HepG2 (cell line): ENCODE results near the gene IRS1. TPM values are rescaled to one million over a fixed set of nuclear protein-coding genes. Genes with fewer than 3 reads are reported as not detected.

Source experiments
- ATAC-seq: fragments of 200-7000 bp; cut with Tn5 transposase; 3 replicates; pipeline ENCODE4 v1.9.1; 2020; ENCODE audit warnings: mild to moderate bottlenecking, moderate library complexity
- BruUV-seq: library from RNA; stranded (reverse); fragments of 400-500 nt; replicated peaks from 2 replicates; lab custom pipeline; 2021; lab: Mats Ljungman, UMichigan
- CTCF ChIA-PET: fragments of 300-600 bp; formaldehyde crosslinking; extraction: SDS; loops from one replicate; lab custom pipeline; 2021; ENCODE audit warnings: low total read pairs, inconsistent platforms, low intra/inter-chr PET ratio; lab: Yijun Ruan, JAX
- POLR2A ChIA-PET: fragments of 350-600 bp; sonication (Branson Sonifier 250); formaldehyde crosslinking; loops from one replicate; lab custom pipeline; 2020; ENCODE audit warnings: antibody characterized with exemption, inconsistent platforms; lab: Yijun Ruan, JAX
- DNase-seq: peaks from one replicate; pipeline ENCODE4 v3.0.0-alpha.2; 2015; ENCODE audit warnings: low spot score
- FAIRE-seq: peaks from 3 replicates; lab custom pipeline; 2011; peaks lifted over from hg19 to GRCh38; lab: Jason Lieb, UNC
- H2AFZ ChIP-seq: one replicate; pipeline ENCODE4 v1.6.1; 2011; ENCODE audit warnings: low read length, inconsistent platforms
- H3K27ac ChIP-seq: fragments of 300-600 bp; 3 replicates; pipeline ENCODE4 v1.8.0; 2011; ENCODE audit warnings: mixed run types, mild to moderate bottlenecking, mixed read lengths, low read length, inconsistent platforms; ENCODE audit not compliant: insufficient read depth; ENCODE audit errors: extremely low read length
- H3K27me3 ChIP-seq, 2 experiments: fragments of 200-600 bp in 1 of 2; 2 replicates in 1 of 2; 3 replicates in 1 of 2; pipeline versions ENCODE4 v1.6.0 to v1.8.0; 2011; ENCODE audit warnings: low read length in 2 of 2, mild to moderate bottlenecking in 2 of 2, moderate library complexity in 2 of 2, inconsistent platforms in 1 of 2; ENCODE audit not compliant: insufficient read depth in 2 of 2, control insufficient read depth in 1 of 2
- H3K36me3 ChIP-seq, 2 experiments: fragments of 200-600 bp in 1 of 2; replicated peaks in 1 of 2; 2 replicates in 1 of 2; 3 replicates in 1 of 2; pipeline versions ENCODE4 v1.5.1 to v1.8.0; 2011; ENCODE audit warnings: low read length in 2 of 2, inconsistent platforms in 1 of 2; ENCODE audit not compliant: insufficient read depth in 2 of 2, control insufficient read depth in 1 of 2
- H3K4me1 ChIP-seq: 2 replicates; pipeline ENCODE4 v1.5.1; 2012; ENCODE audit warnings: low read length, inconsistent platforms; ENCODE audit not compliant: insufficient read depth
- H3K4me2 ChIP-seq: 2 replicates; pipeline ENCODE4 v1.6.0; 2011; ENCODE audit warnings: low read depth, low read length, inconsistent platforms
- H3K4me3 ChIP-seq, 3 experiments: fragments of 200-600 bp in 1 of 3; sonication (generic), shearing (Covaris generic) in 1 of 3; replicated peaks in 1 of 3; 2 replicates each; pipeline ENCODE4 v1.5.1; 2011 to 2016; ENCODE audit warnings: low read length in 3 of 3, inconsistent platforms in 2 of 3, low read depth in 2 of 3, mild to moderate bottlenecking in 2 of 3, control low read depth in 1 of 3, mixed read lengths in 1 of 3; ENCODE audit not compliant: insufficient read depth in 1 of 3
- H3K79me2 ChIP-seq: one replicate; pipeline ENCODE4 v1.6.1; 2011; ENCODE audit warnings: low read length, inconsistent platforms; ENCODE audit not compliant: insufficient read depth
- H3K9ac ChIP-seq: 2 replicates; pipeline ENCODE4 v1.6.0; 2011; ENCODE audit warnings: mild to moderate bottlenecking, low read depth, low read length, inconsistent platforms; ENCODE audit not compliant: insufficient read depth
- H3K9me3 ChIP-seq: 2 replicates; pipeline ENCODE4 v1.5.1; 2012; ENCODE audit warnings: mild to moderate bottlenecking, low read length
- H4K20me1 ChIP-seq: 2 replicates; pipeline ENCODE4 v1.6.0; 2011; ENCODE audit warnings: inconsistent platforms, mild to moderate bottlenecking, low read length, moderate library complexity; ENCODE audit not compliant: insufficient read depth
- ARID2 ChIP-seq: sonication (generic); formaldehyde crosslinking; IDR thresholded peaks from 2 replicates; pipeline ENCODE4 v1.8.1; 2022; ENCODE audit warnings: mild to moderate bottlenecking, missing genetic modification reagents, borderline replicate concordance
- HNF4A ChIP-seq: sonication (generic); formaldehyde crosslinking; IDR thresholded peaks from 2 replicates; pipeline ENCODE4 v1.4.0; 2020; ENCODE audit warnings: missing genetic modification reagents
- RBFOX2 ChIP-seq: fragments of 200-400 bp; formaldehyde crosslinking; IDR thresholded peaks from 2 replicates; pipeline ENCODE4 v1.6.1; 2017; ENCODE audit warnings: low read depth, mild to moderate bottlenecking, low read length
- RNF2 ChIP-seq: fragments of 450-650 bp; conservative IDR thresholded peaks from 2 replicates; pipeline ENCODE4 v1.6.1; 2016; ENCODE audit warnings: low read depth
- SKI ChIP-seq: fragments of 450-650 bp; IDR thresholded peaks from one replicate; pipeline ENCODE4 v1.6.1; 2018; ENCODE audit warnings: mild to moderate bottlenecking; ENCODE audit not compliant: partially characterized antibody
- ZFP82 ChIP-seq: sonication (generic); formaldehyde crosslinking; IDR thresholded peaks from 2 replicates; pipeline ENCODE4 v1.5.1; 2020; ENCODE audit warnings: mild to moderate bottlenecking, missing genetic modification reagents, borderline replicate concordance
- ZNF382 ChIP-seq: sonication (generic); formaldehyde crosslinking; IDR thresholded peaks from 2 replicates; pipeline ENCODE4 v1.5.0; 2020; ENCODE audit warnings: missing genetic modification reagents, mild to moderate bottlenecking, borderline replicate concordance
- ZNF619 ChIP-seq: sonication (generic); formaldehyde crosslinking; IDR thresholded peaks from 2 replicates; pipeline ENCODE4 v1.4.0; 2020; ENCODE audit warnings: mild to moderate bottlenecking, missing genetic modification reagents
- ZSCAN21 ChIP-seq: sonication (generic); formaldehyde crosslinking; IDR thresholded peaks from 2 replicates; pipeline ENCODE4 v1.8.0; 2022; ENCODE audit warnings: mild to moderate bottlenecking, missing genetic modification reagents, moderate library complexity, borderline replicate concordance
- WGBS: methylation state at CpG from one replicate; pipeline ENCODE4 v1.1.6; 2017; ENCODE audit warnings: low lambda C conversion rate; 5-methylcytosine and 5-hydroxymethylcytosine counted together
- in situ Hi-C: cut with HindIII; loops from 2 replicates; pipeline ENCODE4 v1.10.0; 2017; ENCODE audit warnings: low pct_unique_long_range_greater_than_20kb; ENCODE audit not compliant: extremely low pct_ligation_motif_present
- intact Hi-C: fragments of 100-400 bp; cut with micrococcal nuclease; formaldehyde crosslinking; loops from one replicate; pipeline ENCODE4 v1.10.0; 2022; ENCODE audit not compliant: unreplicated experiment
- polyA plus RNA-seq, 8 experiments: library from polyadenylated mRNA; depleted of rRNA in 3 of 8; stranded (reverse) in 7 of 8; unstranded in 1 of 8; fragments of >200 nt; fragmentation: Illumina TruSeq in 4 of 8; extraction: Trizol in 4 of 8; gene quantifications; 2 replicates each; pipeline versions ENCODE4 v1.2.1 to v1.2.3, GENCODE V29; 2011 to 2016; ENCODE audit warnings: low read depth in 4 of 8, missing spikeins in 1 of 8, mixed read lengths in 1 of 8; ENCODE audit not compliant: insufficient read depth in 1 of 8
- total RNA-seq, 5 experiments: library from RNA; depleted of rRNA; stranded (reverse); fragments of >200 nt; fragmentation: Illumina TruSeq; extraction: Trizol; gene quantifications; 2 replicates each; pipeline ENCODE4 v1.2.3, GENCODE V29; 2016; ENCODE audit warnings: low read depth in 1 of 5
- TF ChIP-seq, protein P1 (sequence below): IDR thresholded peaks from 2 replicates; pipeline ENCODE4 v1.6.1; 2016
- TF ChIP-seq, protein P2 (sequence below): fragments of 450-650 bp; IDR thresholded peaks from 2 replicates; pipeline ENCODE4 v1.6.1; 2016
- TF ChIP-seq, protein P3 (sequence below): sonication (generic); formaldehyde crosslinking; IDR thresholded peaks from 2 replicates; pipeline ENCODE4 v1.5.0; 2020; ENCODE audit warnings: missing genetic modification reagents
- TF ChIP-seq, protein P4 (sequence below): sonication (generic); formaldehyde crosslinking; conservative IDR thresholded peaks from 2 replicates; pipeline ENCODE4 v1.5.0; 2020; ENCODE audit warnings: missing genetic modification reagents

IRS1 gene
- total and polyA plus RNA-seq, 2 of the 13 experiments (the other 11 are each of a cell fraction or from before 2014, with no cell fraction given): 8.7 to 9.0 TPM

DNA sequence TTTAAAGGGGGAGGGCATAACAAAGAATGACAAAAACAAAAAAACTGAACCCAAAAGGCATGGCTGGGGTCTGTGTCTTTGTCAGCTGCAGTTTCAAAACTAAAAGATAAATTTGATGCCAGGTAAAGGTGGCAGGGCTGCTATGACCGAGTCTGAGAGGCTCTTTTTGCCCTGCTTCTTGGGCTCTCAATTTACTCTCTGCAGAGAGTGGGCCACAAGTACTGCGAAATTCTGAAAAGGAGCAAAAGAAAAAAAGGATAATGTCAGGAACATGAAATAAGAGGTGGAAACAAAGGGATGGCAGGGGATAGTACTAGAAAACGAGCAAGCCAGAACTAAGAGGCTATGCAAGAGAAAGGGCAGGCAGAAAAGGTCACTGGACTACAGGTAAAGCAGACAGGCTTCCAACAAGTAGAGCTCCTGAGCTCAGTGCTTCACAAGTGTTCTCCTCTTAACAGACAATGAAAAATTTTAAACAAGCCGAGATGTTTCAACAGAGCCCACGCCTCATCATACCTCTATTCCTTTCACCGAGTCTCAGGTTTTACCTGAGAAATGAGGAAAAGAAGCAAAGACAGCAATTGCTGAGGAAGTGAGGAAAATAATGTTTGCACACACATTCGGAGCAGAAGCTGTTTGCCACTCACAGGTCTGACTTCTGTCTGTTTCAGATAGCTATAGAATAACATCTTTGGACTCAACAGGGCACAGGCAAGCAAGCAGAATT, 7.3 kb downstream of the IRS1 start:
- POLR2A ChIA-PET: interaction anchor here (1.0 to 1.5 kb wide), 2 partner anchors 59 to 632 kb away, joined by 3 to 4 read pairs; no protein-coding TSS in a partner anchor
- Histone ChIP-seq H2AFZ (no peak overlapping the region), H3K9me3 (no peaks in the 10 kb centered on the region), H3K4me2 (peak overlapping the region; percentile 77), H3K36me3 (peaks cover 0 to 6% of the 10 kb centered on the region in 2 experiments; a peak in 2 of 5 replicates), H3K9ac (peak overlapping the region; percentile 43), H3K79me2 (peaks cover 68% of the 10 kb centered on the region), H3K27me3 (no peaks in the 10 kb centered on the region), H3K4me3 (peak overlapping the region; percentile 29 to 56 (median 46)), H3K4me1 (peaks cover 77% of the 10 kb centered on the region), H3K27ac (peak overlapping the region; percentile 26), H4K20me1 (no peaks in the 10 kb centered on the region)
- 63% methylated on average over 7 of the region's 7 CpGs for WGBS
- FAIRE-seq (peak; percentile 72), ATAC-seq (no peak), DNase-seq (no peak)
- CTCF ChIA-PET: no interaction called here
- in situ Hi-C loops (loop anchor here (10.0 kb wide), 3 partner anchors 58 to 578 kb away; no protein-coding TSS in a partner anchor), intact Hi-C loops (no loop called here)
- no TSS peak for BruUV-seq
- TF ChIP-seq RNF2: no peak
- 0 out of 2 replicates have a peak, but pooled peaks have one; percentile 15 for TF ChIP-seq RBFOX2
- 0 out of 2 replicates have a peak, but pooled peaks have one; percentile 28 for TF ChIP-seq ARID2 (CRISPR knock-in tag)
- TF ChIP-seq SKI: no peak
- TF ChIP-seq HNF4A (CRISPR knock-in tag): no peak
- peak; percentile 72; the same call in 1 of the 2 replicates for TF ChIP-seq ZNF619
- TF ChIP-seq, protein P1, sequence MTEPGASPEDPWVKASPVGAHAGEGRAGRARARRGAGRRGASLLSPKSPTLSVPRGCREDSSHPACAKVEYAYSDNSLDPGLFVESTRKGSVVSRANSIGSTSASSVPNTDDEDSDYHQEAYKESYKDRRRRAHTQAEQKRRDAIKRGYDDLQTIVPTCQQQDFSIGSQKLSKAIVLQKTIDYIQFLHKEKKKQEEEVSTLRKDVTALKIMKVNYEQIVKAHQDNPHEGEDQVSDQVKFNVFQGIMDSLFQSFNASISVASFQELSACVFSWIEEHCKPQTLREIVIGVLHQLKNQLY: no peak
- TF ChIP-seq, protein P2, sequence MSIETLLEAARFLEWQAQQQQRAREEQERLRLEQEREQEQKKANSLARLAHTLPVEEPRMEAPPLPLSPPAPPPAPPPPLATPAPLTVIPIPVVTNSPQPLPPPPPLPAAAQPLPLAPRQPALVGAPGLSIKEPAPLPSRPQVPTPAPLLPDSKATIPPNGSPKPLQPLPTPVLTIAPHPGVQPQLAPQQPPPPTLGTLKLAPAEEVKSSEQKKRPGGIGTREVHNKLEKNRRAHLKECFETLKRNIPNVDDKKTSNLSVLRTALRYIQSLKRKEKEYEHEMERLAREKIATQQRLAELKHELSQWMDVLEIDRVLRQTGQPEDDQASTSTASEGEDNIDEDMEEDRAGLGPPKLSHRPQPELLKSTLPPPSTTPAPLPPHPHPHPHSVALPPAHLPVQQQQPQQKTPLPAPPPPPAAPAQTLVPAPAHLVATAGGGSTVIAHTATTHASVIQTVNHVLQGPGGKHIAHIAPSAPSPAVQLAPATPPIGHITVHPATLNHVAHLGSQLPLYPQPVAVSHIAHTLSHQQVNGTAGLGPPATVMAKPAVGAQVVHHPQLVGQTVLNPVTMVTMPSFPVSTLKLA: no peak
- TF ChIP-seq ZNF382 (CRISPR knock-in tag): no peak
- TF ChIP-seq, protein P3, sequence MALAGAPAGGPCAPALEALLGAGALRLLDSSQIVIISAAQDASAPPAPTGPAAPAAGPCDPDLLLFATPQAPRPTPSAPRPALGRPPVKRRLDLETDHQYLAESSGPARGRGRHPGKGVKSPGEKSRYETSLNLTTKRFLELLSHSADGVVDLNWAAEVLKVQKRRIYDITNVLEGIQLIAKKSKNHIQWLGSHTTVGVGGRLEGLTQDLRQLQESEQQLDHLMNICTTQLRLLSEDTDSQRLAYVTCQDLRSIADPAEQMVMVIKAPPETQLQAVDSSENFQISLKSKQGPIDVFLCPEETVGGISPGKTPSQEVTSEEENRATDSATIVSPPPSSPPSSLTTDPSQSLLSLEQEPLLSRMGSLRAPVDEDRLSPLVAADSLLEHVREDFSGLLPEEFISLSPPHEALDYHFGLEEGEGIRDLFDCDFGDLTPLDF: no peak
- no peak for TF ChIP-seq ZFP82 (CRISPR knock-in tag)
- no peak for TF ChIP-seq ZSCAN21
- TF ChIP-seq, protein P4, sequence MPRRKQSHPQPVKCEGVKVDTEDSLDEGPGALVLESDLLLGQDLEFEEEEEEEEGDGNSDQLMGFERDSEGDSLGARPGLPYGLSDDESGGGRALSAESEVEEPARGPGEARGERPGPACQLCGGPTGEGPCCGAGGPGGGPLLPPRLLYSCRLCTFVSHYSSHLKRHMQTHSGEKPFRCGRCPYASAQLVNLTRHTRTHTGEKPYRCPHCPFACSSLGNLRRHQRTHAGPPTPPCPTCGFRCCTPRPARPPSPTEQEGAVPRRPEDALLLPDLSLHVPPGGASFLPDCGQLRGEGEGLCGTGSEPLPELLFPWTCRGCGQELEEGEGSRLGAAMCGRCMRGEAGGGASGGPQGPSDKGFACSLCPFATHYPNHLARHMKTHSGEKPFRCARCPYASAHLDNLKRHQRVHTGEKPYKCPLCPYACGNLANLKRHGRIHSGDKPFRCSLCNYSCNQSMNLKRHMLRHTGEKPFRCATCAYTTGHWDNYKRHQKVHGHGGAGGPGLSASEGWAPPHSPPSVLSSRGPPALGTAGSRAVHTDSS: no peak
